Left hindlimb (tissue), 1 donor: ENCODE data around the gene NID2.

Experiments
- DNase-seq: peaks from one replicate; pipeline ENCODE4 v3.0.0-alpha.2; 2018

NID2 gene

DNA sequence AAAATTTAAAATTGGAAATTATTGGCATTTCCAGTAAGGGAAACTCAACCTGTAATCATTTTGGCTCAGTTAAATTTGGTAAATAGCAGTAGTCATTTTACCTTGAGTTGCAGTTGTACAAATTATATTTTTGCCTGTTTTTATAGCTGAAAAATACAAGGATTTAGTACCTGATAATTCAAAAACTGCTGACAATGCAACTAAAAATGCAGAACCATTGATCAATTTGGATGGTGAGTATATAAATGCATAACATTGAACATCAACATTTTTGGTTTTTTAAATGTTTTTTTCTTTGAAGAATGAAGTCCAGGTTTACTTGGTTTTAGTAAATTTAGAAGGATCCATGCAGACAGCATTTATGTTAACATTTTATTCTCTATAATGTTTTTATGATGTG is 70.5 kb downstream of the NID2 start:
- DNase-seq = no peak

DNA sequence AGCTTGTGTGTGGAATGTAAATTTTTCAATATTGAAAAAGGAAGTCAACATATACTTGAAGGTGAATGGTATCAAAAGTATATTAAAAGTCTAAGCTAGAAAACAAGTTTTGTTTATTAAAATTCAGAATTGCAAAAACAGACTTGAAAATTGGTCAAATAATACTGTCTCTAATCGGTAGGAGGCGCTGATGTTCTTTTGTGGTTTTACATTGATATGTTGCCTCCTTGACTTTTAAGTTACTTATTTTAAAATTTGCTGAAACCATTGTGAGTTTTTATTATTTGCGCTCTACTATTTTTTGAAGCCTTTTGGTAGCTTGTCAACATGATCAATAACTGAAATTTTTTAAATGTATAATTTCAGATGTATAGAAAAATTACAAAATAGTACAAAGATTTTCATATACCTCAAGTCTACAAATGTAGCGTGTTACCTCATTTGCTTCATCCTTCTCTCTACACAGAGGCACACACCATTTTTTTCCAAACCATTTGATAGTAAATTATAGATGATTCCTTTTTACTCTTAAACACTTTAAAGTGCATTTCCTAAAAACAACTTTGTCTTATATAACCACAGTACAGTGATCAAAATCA is 72.6 kb downstream of the NID2 start:
- DNase-seq = no peak

DNA sequence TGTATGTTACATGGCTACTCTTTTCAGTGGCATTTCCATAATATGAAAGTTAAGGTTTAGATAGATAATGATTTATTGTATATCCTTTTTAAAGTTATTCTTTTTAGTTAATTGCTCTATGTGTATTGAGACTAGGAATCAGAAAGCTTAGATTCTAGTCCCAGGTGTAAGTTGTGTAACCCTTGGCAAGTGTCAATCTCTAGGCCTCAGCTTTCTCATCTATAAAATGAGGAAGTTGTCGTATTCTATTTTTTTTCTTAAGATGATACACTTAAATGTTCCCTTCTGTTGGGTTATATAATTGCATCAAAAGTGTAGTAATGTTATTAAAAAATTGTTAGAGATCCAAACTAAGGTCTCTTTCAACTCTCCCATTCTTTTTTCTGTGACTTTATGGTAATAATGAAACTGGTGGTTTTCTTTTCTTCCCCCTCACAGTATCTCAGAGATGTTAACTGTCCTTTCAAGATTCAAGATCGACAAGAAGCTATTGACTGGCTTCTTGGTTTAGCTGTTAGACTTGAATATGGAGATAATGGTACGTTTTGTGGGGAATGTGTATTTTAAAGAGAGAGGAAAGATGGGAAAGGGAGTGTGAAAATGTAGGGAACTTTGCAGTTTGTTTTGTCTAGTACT is 75.5 kb downstream of the NID2 start:
- no peak for DNase-seq

DNA sequence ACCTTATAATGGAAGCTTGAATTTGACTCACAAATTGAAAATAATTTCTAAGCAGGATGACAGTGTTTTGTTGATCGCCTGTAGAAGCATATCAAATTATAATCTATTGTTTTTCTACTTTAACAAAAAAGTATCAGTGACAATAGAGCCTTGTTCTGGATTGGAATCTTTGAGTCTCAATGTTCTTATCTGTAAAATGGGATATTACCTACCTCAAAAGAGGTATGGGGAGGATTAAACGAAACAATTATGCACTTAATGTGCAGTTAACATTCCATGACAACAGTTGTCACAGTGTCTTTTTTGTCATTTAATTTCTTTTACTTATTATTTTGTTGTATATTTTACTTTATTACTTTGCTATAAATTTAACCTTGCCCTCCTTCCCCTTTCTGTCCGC is 78.4 kb downstream of the NID2 start:
- no peak for DNase-seq

GRCh38 chr14:51989293-51990234 is 79.3 kb downstream of the NID2 start, which contains the start of gene RTRAF:
Gene RTRAF, plus strand, starts transcription at chr14:51989546. Its CDS starts 94 bp downstream, at chr14:51989640.
- DNase-seq = peak; percentile 94

GRCh38 chr14:51988221-51988620 is 80.6 kb downstream of the NID2 start:
- no peak for DNase-seq

DNA sequence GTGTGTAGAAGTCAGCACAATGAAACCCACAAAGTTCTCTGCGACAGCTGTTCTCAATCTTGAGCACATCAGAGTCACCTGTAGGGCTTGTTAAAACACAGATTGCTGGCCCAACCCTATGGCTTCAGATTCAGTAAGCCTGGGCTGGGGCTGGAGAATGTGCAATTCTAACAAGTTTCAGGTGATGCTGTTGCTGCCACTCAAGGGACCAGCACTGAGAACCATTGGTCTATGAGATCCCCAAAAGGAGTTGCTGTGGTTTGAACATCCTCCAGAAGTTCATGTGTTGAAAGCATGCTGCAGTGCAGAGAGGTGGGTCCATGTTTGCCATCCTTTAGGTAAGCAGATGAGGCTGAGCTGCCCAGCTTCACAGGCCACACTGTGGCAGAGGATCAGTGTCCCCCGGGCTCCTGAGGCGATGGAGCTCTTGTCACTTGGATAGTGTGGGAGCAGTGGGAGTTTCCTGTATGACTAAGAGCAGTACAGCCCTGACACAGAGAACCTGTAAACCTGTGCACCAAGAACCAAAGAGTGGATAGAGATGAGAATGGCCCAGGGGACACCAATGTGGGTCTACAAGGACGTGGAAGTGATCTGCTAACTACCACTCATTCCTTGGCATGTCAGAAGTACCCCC is 87.5 kb downstream of the NID2 start:
- no peak for DNase-seq

GRCh38 chr14:51979088-51979709 is 89.7 kb downstream of the NID2 start:
- peak; percentile 80 for DNase-seq

DNA sequence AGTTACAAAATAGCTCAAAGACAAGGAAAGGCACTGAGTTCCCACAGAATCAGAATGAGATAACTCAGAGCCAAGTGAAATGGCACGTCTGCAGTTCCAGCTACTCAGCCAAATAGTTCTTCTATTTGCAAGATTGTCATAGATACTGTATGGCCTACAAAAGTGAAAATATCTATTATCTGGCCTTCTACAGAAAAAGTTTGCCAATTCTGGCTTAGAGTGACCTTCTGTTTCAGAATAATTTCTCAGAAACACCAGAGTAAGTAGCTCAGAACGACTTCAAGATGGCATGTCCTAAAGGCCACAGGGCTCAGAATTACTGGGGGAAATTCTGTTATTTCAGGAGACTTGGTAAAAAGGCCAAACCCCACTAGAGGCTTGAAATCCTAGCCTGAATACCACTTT is 90.2 kb downstream of the NID2 start:
- DNase-seq = no peak

- no peak for DNase-seq
Measured at GRCh38 chr14:51977075-51977474, 91.8 kb downstream of the NID2 start.

- no peak for DNase-seq
Measured at GRCh38 chr14:51972566-51972965, 96.3 kb downstream of the NID2 start.

DNA sequence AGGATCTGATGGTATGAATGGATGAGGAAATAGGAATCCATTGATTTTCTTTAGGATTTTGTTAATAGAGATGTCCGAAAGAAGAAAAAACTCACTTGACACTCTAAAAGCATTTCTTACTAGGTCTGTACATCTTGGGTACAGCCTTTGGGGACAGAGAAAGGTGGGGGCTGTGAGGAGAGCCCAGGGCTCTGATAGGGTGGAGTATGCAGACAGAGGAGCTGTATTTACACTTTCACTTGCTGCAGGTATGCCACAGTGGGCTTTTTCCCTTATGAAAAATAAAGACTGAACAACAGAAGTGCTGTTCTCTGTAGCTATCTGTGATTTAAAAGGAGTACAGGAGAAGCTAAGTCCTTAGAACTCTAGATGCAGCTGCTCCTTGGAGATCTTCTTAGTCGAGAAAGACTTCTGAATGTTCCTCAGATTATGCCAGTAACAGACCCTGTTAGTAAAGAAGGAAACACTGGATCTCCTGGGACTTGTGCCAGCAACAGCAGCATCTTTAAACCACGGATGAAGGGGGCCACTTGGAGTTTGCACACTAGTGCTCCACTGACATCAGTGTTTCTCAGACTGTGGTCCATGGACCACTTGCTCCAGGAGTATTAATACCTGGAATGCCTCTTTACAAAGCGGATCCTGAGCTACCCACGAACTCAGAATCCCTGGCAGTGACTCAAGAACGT is 98.9 kb downstream of the NID2 start:
- DNase-seq = no peak

GRCh38 chr14:51967521-51967920 is 101.3 kb downstream of the NID2 start:
- DNase-seq = no peak

DNA sequence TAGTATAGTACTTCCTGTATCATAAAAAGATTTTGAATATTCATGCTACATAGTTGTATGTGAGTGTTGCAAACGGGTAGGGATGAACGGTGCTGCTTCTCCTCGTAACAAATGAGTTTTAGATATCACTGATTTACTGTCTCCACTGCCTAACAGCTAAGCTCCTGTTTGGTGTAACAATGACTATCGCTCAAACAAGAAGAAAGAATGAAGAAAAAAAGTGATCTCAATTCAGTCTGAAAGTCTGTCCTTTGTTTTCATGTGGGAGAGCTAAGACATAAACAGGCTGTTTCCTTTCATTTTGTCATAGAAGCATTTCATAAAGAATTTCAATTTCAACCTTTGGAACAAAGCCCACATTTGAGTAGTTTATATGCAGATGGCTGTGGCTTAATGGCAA is 105.6 kb downstream of the NID2 start:
- DNase-seq = no peak

- DNase-seq = no peak
Measured at GRCh38 chr14:51962711-51963110, 106.1 kb downstream of the NID2 start.

DNA sequence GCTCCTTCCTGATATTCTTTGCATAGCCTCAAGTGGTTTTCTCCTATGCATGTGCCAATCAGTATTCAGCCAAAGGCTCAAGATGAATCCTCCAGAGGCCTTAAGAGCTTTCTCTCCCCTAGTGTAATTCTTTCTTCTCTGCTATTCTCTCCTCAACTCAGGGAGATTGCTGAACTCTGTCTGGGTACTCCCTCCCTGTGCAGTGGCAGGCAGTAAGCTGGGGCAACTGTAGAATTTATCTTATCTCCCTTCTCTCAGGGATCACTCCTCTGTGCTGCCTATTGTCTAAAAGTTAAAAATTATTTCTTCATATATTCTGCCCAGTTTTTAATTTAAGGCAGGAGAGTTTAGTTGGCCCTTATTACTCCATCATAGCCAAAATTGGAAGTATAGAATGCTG is 108.0 kb downstream of the NID2 start:
- no peak for DNase-seq

- no peak for DNase-seq
Measured at GRCh38 chr14:51959928-51960327, 108.9 kb downstream of the NID2 start.

GRCh38 chr14:51957950-51958349 is 110.9 kb downstream of the NID2 start:
- DNase-seq = no peak
